Prostate gland (tissue), 2 donors: ENCODE measurements around the gene HSF5. TPM values are rescaled to one million over a fixed set of nuclear protein-coding genes. Genes with fewer than 3 reads are reported as not detected.

Experiments used
- DNase-seq: peaks from one replicate; pipeline ENCODE4 v3.0.0-alpha.2; 2019; ENCODE audit warnings: low spot score
- H3K27ac ChIP-seq, 2 donors: fragments of 200-600 bp; sonication (generic); 2 replicates each; pipeline ENCODE4 v1.5.1; 2017 to 2019
- H3K27me3 ChIP-seq: fragments of 200-600 bp; sonication (generic); replicated peaks from 2 replicates; pipeline ENCODE4 v1.5.1; 2019; ENCODE audit not compliant: insufficient read depth
- H3K36me3 ChIP-seq, 2 donors: fragments of 200-600 bp; sonication (generic); 1 replicate in 1 of 2; 2 replicates in 1 of 2; pipeline versions ENCODE4 v1.5.1 to v1.8.1; 2017 to 2019
- H3K4me1 ChIP-seq: fragments of 200-600 bp; sonication (generic); replicated peaks from 2 replicates; pipeline ENCODE4 v1.5.1; 2019
- H3K4me3 ChIP-seq, 2 donors: fragments of 200-600 bp; sonication (generic); 2 replicates each; pipeline ENCODE4 v1.5.1; 2017 to 2019
- H3K9me3 ChIP-seq: fragments of 200-600 bp; sonication (generic); 2 replicates; pipeline ENCODE4 v1.5.1; 2017
- CTCF ChIP-seq, 4 experiments: fragments of 200-600 bp in 2 of 4; fragments of 450-650 bp in 2 of 4; sonication (generic) in 2 of 4; IDR thresholded peaks; 1 replicate in 3 of 4; 2 replicates in 1 of 4; pipeline ENCODE4 v1.5.1; 2016 to 2019; ENCODE audit warnings: antibody characterized with exemption in 4 of 4, mild to moderate bottlenecking in 2 of 4, moderate library complexity in 2 of 4
- POLR2A ChIP-seq: fragments of 450-650 bp; IDR thresholded peaks from one replicate; pipeline ENCODE4 v1.6.1; 2016; ENCODE audit warnings: antibody characterized with exemption, mild to moderate bottlenecking
- POLR2AphosphoS5 ChIP-seq: sonication (generic); formaldehyde crosslinking; IDR thresholded peaks from one replicate; pipeline ENCODE4 v1.6.1; 2017; ENCODE audit warnings: antibody characterized with exemption
- WGBS: methylation state at CpG from one replicate; pipeline ENCODE4 v1.1.5; 2018; 5-methylcytosine and 5-hydroxymethylcytosine counted together
- intact Hi-C: fragments of 100-400 bp; cut with DNase I; formaldehyde crosslinking; loops from one replicate; pipeline ENCODE4 v1.14.2; 2022
- total RNA-seq, 2 donors: library from RNA; depleted of rRNA; stranded (reverse); fragments of >200 nt; gene quantifications; one replicate each; pipeline ENCODE4 v1.1.0, GENCODE V29; 2016

Gene HSF5
- total RNA-seq, 2 donors from 2014 or later, result 11.5 TPM; not detected in 1

- 75% methylated on average over 10 of the region's 10 CpGs for WGBS
- no peak for DNase-seq
- Histone ChIP-seq H3K27me3 (no peaks in the 10 kb centered on the region), H3K9me3 (no peaks in the 10 kb centered on the region), H3K27ac (no peak overlapping the region), H3K4me3 (no peak overlapping the region), H3K4me1 (no peaks in the 10 kb centered on the region), H3K36me3 (peaks cover 22 to 36% of the 10 kb centered on the region in 2 donors)
- intact Hi-C loops, result no loop called here
- no peak for TF ChIP-seq POLR2A
- no peak for TF ChIP-seq CTCF (IDR thresholded peaks at IDR 0.05)
- no peak for TF ChIP-seq POLR2AphosphoS5
Observed at GRCh38 chr17:58508341-58509067, 20.3 kb upstream of the HSF5 start.

GRCh38 chr17:58507123-58507634 lies 19.0 kb upstream of the HSF5 start:
- no peaks in the 10 kb centered on the region for H3K9me3 ChIP-seq
- 92% methylated on average over 13 of the region's 13 CpGs for WGBS
- no peak overlapping the region for H3K4me3 ChIP-seq
- intact Hi-C loops, result no loop called here
- H3K27me3 ChIP-seq, result no peaks in the 10 kb centered on the region
- peaks cover 22 to 38% of the 10 kb centered on the region in 2 donors for H3K36me3 ChIP-seq
- H3K4me1 ChIP-seq, result no peaks in the 10 kb centered on the region
- no peak overlapping the region for H3K27ac ChIP-seq
- DNase-seq, result no peak
- no peak for TF ChIP-seq POLR2A
- no peak for TF ChIP-seq CTCF (IDR thresholded peaks at IDR 0.05)
- no peak for TF ChIP-seq POLR2AphosphoS5

DNA sequence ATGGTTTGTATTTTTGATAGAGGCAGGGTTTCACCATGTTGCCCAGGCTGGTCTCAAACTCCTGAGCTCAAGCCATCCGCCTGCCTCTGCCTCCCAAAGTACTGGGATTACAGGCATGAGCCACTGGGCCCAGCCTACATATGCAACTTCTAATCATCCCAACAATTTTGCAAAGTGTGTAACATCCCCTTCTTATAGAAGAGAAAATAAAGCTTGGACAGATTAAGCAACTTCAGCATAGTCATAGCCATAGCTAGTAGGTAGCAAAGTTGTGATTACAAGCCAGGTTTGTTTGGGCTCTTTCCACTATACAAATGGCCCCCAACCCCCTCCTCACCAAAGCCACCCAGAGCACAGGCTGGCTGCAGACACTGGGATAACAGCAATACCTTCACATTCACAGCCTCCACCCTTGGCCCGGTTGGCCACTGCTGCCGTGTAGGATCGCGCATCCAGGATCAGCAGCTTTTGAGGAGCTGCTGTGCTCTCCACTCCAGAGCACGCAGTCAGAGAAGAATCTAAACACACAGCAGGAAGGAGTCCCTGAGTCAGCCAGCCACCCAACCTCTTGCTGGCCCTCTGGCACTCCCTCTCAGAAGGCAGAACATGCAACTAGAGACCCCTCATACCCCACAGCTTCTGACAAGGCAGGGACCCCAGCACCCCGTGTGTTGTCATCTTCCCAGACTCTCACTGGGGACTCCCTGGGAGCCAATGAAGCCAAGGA lies 18.3 kb upstream of the HSF5 start:
- H3K4me1 ChIP-seq, result no peaks in the 10 kb centered on the region
- no peaks in the 10 kb centered on the region for H3K27me3 ChIP-seq
- intact Hi-C loops, result no loop called here
- H3K9me3 ChIP-seq, result no peaks in the 10 kb centered on the region
- no peak overlapping the region for H3K4me3 ChIP-seq
- DNase-seq, result no peak
- no peak for TF ChIP-seq POLR2A
- TF ChIP-seq CTCF (IDR thresholded peaks at IDR 0.05), result no peak
- no peak for TF ChIP-seq POLR2AphosphoS5
- no peak overlapping the region for H3K27ac ChIP-seq
- 95% methylated on average over 7 of the region's 7 CpGs for WGBS
- H3K36me3 ChIP-seq, result peaks cover 22 to 38% of the 10 kb centered on the region in 2 donors

DNA sequence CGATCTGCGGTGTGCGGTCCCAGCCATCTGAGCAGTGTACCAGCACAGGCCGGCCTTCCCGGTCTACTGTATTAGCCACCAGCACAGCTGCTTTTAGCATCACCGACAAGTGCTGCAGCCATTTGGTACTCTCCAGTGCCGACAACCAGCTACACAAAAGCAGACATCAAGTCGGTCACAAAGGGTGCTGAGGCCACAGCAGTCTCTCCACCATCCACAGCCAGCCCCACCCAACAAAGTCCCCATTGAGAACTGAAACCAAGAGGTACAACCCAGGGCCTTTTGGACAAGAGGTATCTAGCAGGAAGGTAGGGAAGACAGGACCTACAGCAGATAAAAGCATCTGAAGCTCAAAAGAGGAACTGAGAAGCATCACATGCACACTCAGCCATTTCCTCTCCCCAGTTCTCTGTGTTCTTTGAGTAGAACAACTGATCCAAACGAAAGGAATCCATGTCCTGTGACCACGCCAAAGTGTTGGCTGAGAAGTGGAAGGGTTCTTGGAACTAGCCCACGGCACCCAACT lies 16.7 kb upstream of the HSF5 start:
- 79% methylated on average over 11 of the region's 11 CpGs for WGBS
- H3K9me3 ChIP-seq, result no peaks in the 10 kb centered on the region
- H3K27ac ChIP-seq, result no peak overlapping the region
- no peaks in the 10 kb centered on the region for H3K27me3 ChIP-seq
- TF ChIP-seq CTCF (IDR thresholded peaks at IDR 0.05) (no peak), POLR2A (no peak), POLR2AphosphoS5 (no peak)
- intact Hi-C loops, result no loop called here
- peaks cover 22 to 38% of the 10 kb centered on the region in 2 donors for H3K36me3 ChIP-seq
- no peak for DNase-seq
- no peak overlapping the region for H3K4me3 ChIP-seq
- no peaks in the 10 kb centered on the region for H3K4me1 ChIP-seq
